GM19467 (cell line): ENCODE measurements around the gene RERE.

ENCODE experiments used
- ATAC-seq: cut with Tn5 transposase; IDR thresholded peaks from one replicate; pipeline ENCODE4 v1.9.1; 2021; ENCODE audit warnings: mild to moderate bottlenecking, moderate library complexity; ENCODE audit not compliant: unreplicated experiment

The RERE gene

GRCh38 chr1:8373581-8374241, 443.7 kb downstream of the RERE start:
- no peak for ATAC-seq

GRCh38 chr1:8373125-8373524, 444.3 kb downstream of the RERE start:
- no peak for ATAC-seq

GRCh38 chr1:8371372-8371991, 446.0 kb downstream of the RERE start:
- no peak for ATAC-seq

- ATAC-seq = no peak
Measured at GRCh38 chr1:8370905-8371315, 446.5 kb downstream of the RERE start.

- no peak for ATAC-seq
Measured at GRCh38 chr1:8370046-8370881, 447.2 kb downstream of the RERE start.

GRCh38 chr1:8368956-8369639, 448.3 kb downstream of the RERE start:
- ATAC-seq = no peak

- no peak for ATAC-seq
Measured at GRCh38 chr1:8367571-8368194, 449.8 kb downstream of the RERE start.

- ATAC-seq = no peak
Measured at GRCh38 chr1:8365661-8366362, 451.6 kb downstream of the RERE start.

- no peak for ATAC-seq
Measured at GRCh38 chr1:8364528-8365442, 452.7 kb downstream of the RERE start.

GRCh38 chr1:8363767-8364301, 453.6 kb downstream of the RERE start:
- ATAC-seq = no peak

GRCh38 chr1:8363186-8363766, 454.2 kb downstream of the RERE start:
- no peak for ATAC-seq

- ATAC-seq = no peak
Measured at GRCh38 chr1:8362701-8363101, 454.7 kb downstream of the RERE start.

- no peak for ATAC-seq
Measured at GRCh38 chr1:8361198-8361849, 456.1 kb downstream of the RERE start.

GRCh38 chr1:8360493-8361197, 456.8 kb downstream of the RERE start:
- no peak for ATAC-seq

GRCh38 chr1:8359617-8360481, 457.6 kb downstream of the RERE start:
- no peak for ATAC-seq

- ATAC-seq = no peak
Measured at GRCh38 chr1:8358897-8359616, 458.4 kb downstream of the RERE start.
